DOHH2 (cell line): Measurements from ENCODE around the gene TDP1.

Experiments
- CTCF ChIP-seq: fragments of 200-600 bp; sonication (generic); IDR thresholded peaks from one replicate; pipeline ENCODE4 v1.5.1; 2014; ENCODE audit warnings: antibody characterized with exemption, mild to moderate bottlenecking, low read depth, low read length; ENCODE audit not compliant: poor library complexity, severe bottlenecking
- EZH2phosphoT487 ChIP-seq: fragments of 200-600 bp; sonication (generic); IDR thresholded peaks from 2 replicates; pipeline ENCODE4 v1.6.1; 2017; ENCODE audit warnings: borderline replicate concordance, mild to moderate bottlenecking, antibody characterized with exemption, low read length, moderate library complexity, mixed read lengths

GRCh38 chr14:89952576-89952975 lies 3.2 kb upstream of the TDP1 start:
- TF ChIP-seq CTCF = no peak
- no peak for TF ChIP-seq EZH2phosphoT487
